LNCAP (cell line): ENCODE results near the gene LRRC39.

Experiments used
- TF ChIP-seq, protein P1 (sequence below): fragments of 450-650 bp; IDR thresholded peaks from 2 replicates; pipeline ENCODE4 v1.5.1; 2017; ENCODE audit warnings: mild to moderate bottlenecking

Gene LRRC39

DNA sequence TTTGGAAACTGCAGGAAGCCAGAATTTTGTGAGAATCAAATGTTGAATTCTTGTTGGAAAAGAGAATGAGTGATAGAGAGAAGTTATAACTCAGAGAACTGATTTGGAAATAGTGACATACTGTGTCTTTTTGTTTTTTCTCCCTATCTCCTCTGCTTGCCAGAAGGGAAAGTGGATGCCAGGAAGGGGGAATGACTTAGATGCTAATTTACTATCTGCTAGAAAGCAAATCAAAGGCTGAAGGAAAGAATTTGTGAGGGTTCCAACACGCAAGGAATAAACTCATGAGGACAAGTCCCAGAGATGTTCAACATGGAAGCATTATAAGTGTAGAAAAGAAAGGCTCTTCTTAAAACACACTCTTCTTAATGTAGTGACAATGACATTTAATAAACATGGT lies 20.5 kb upstream of the LRRC39 start:
- TF ChIP-seq, protein P1, sequence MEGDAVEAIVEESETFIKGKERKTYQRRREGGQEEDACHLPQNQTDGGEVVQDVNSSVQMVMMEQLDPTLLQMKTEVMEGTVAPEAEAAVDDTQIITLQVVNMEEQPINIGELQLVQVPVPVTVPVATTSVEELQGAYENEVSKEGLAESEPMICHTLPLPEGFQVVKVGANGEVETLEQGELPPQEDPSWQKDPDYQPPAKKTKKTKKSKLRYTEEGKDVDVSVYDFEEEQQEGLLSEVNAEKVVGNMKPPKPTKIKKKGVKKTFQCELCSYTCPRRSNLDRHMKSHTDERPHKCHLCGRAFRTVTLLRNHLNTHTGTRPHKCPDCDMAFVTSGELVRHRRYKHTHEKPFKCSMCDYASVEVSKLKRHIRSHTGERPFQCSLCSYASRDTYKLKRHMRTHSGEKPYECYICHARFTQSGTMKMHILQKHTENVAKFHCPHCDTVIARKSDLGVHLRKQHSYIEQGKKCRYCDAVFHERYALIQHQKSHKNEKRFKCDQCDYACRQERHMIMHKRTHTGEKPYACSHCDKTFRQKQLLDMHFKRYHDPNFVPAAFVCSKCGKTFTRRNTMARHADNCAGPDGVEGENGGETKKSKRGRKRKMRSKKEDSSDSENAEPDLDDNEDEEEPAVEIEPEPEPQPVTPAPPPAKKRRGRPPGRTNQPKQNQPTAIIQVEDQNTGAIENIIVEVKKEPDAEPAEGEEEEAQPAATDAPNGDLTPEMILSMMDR: no peak

DNA sequence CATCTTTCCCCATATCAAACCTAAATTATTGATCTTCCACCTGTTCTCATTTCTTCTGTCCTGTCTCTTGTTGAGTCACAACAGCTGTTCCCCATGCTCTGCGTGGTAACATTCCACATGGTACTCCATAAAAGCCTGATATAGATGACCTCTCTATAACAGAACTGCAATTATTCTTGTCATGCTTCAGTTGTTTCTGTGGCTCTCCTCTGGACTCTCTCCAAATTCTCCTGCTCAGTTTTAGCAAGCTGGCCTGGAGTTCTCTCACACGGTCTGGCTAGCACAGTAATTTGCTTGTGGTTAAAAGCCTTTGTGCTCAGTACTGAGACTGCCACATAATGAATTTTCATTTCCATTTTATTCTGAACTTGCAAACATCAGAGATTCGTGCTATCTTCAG lies 10.6 kb upstream of the LRRC39 start:
- TF ChIP-seq, protein P1: no peak

DNA sequence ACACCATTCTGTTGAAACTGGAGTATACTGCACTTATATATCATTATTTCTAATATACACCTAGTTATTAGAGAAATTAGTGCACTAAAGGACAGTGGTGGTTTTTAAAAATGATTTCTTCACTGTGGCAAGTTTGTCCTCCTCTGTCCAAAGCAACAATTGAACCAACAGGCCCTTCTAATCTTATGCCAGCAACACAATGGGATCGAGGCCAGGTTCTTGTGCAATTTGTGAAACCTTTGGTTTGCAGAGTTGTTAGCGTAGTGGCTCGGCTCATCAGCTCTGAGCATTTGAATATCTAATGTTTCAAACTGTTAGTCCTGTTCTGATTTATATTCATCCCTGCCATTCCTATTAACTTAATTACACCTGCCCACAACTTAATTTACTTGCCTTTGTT lies 9.9 kb upstream of the LRRC39 start:
- TF ChIP-seq, protein P1: no peak

DNA sequence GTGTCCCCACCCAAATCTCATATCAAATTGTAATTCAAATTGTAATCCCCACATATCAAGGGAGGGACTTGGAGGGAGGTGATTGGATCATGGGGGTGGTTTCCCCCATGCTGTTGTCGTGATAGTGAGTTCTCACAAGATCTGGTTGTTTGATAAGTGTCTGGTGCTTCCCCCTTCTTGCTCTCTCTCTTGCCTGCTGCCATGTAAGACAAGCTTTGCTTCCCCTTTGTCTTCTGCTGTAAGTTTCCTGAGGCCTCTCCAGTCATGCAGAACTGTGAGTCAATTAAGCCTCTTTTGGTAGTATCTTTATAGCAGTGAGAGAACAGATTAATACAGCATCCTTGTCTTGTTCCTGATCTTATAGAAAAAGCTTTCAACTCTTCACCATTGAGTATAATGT lies 6.5 kb upstream of the LRRC39 start:
- TF ChIP-seq, protein P1: no peak

DNA sequence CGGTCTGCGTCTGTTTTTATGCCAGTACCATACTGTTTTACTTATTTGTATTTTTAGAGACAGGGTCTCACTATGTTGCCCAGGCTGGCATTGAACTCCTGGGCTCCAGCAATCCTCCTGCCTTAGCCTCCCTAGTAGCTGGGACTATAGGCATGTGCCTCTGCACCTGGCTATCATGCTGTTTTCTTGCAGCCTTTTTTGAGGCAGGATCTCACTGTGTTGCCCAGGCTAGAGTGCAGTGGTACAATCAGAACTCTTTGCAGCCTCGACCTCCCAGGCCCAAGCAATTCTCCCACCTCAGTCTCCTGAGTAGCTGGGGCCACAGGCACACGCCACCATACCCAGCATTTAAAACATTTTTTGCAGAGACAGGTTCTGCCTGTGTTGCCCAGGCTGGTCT lies 5.3 kb upstream of the LRRC39 start:
- TF ChIP-seq, protein P1: no peak

DNA sequence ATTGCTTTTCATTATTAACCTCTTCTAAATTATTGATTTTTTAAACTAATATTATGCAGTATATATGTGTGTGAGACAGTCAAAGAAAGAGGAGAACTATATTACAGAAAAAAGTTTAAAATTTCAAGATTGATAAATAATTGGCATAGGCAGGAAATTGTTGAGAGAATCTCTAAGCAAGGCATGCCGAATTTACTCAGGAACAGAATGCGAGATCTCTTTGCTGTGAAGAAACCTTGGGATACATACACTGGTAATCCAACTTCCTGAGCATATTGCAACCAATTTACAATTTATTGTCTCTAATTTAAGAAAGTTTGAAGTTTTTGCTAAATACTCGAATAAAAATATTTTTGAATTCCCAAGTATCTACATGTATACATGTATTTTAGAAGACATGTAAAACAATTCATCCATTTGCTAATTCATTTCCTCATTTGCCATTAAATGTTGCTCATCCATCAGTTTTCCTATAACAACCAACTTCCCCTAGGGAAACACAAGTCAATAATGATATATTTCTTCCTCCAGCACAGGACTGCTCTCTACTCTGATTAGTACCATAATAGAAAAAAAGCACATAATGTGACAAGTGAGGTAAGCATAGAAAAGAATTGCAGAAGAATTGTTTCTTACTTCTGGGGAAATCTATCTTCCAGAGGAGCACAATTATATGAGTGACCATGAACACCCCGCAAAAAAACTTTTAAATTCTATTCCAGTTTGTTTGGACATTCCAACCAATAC lies 588 bp downstream of the LRRC39 start:
- TF ChIP-seq, protein P1: no peak

DNA sequence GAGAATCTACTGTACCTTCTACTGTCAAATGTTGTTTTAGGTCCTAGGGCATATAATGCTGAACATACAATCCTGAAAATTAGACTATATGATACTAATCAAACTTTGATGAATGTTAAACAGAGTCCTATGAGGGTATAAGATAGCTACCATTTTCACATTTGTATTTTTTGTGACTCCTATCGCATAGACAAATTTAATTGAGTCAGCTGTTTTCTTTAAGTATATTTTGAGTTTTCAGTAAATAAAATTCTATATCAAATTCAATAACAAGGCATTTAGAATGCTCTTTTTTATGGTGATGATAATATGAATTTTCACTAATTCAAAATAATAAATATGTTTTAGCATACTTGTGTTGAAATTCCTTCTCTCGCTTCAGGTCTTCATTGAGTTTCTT lies 10.0 kb downstream of the LRRC39 start:
- TF ChIP-seq, protein P1: no peak

DNA sequence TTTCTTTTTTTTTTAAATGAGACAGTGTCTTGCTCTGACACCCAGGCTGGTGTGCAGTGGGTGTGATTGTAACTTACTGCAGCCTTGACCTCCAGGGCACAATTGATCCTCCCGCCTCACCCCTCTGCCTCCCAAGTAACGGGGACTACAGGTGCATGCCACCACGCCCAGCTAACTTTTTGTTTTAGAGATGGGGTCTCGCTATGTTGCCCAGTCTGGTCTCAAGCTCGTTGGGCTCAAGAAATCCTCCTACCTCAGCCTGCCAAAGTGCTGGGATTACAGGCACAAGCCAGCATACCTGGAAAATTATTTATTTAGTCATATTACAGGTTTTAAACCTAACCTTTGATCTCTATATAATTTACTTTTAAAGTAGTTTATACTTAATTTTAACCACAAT lies 13.4 kb downstream of the LRRC39 start:
- TF ChIP-seq, protein P1: no peak
